GM06990 (cell line): ENCODE measurements around the gene TUSC1.

Experiments used
- DNase-seq: peaks from one replicate; pipeline ENCODE4 v3.0.0-alpha.2; 2011; ENCODE audit not compliant: insufficient read length; ENCODE audit errors: extremely low read depth
- H3K27me3 ChIP-seq: replicated peaks from 2 replicates; pipeline ENCODE4 v1.6.0; 2011; ENCODE audit warnings: low read length; ENCODE audit not compliant: control insufficient read depth, insufficient read depth
- H3K36me3 ChIP-seq: 2 replicates; pipeline ENCODE4 v1.5.1; 2011; ENCODE audit warnings: low read length; ENCODE audit not compliant: control insufficient read depth, insufficient read depth
- H3K4me3 ChIP-seq: replicated peaks from 2 replicates; pipeline ENCODE4 v1.5.1; 2011; ENCODE audit warnings: low read depth, mild to moderate bottlenecking, control low read depth, low read length
- TF ChIP-seq, protein P1 (sequence below): IDR thresholded peaks from 2 replicates; pipeline ENCODE4 v1.5.1; 2011; ENCODE audit warnings: low read length, control low read depth, mild to moderate bottlenecking, inconsistent platforms; ENCODE audit not compliant: insufficient read depth, poor library complexity, severe bottlenecking

TUSC1 gene

DNA sequence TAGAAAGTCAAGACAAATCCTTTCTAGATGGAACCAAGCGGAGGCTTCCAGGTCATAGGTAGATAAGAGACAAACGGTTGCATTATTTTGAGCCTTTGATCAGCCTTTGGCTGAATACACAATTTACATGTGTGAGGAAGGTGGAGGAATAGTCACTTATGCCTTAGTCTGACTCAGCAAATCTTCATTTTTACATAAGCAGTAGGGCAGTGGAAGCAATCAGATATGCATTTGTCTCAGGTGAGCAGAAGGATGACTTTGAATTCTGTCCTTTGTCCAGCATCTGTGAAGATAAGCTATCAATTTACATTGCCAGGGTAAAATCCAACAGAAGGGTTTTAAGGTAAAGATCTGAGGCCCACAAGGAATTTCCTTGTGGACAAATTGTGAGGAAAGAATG, 23.8 kb downstream of the TUSC1 start:
- TF ChIP-seq, protein P1, sequence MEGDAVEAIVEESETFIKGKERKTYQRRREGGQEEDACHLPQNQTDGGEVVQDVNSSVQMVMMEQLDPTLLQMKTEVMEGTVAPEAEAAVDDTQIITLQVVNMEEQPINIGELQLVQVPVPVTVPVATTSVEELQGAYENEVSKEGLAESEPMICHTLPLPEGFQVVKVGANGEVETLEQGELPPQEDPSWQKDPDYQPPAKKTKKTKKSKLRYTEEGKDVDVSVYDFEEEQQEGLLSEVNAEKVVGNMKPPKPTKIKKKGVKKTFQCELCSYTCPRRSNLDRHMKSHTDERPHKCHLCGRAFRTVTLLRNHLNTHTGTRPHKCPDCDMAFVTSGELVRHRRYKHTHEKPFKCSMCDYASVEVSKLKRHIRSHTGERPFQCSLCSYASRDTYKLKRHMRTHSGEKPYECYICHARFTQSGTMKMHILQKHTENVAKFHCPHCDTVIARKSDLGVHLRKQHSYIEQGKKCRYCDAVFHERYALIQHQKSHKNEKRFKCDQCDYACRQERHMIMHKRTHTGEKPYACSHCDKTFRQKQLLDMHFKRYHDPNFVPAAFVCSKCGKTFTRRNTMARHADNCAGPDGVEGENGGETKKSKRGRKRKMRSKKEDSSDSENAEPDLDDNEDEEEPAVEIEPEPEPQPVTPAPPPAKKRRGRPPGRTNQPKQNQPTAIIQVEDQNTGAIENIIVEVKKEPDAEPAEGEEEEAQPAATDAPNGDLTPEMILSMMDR: no peak
- no peaks in the 10 kb centered on the region for H3K36me3 ChIP-seq
- H3K4me3 ChIP-seq: no peak overlapping the region
- no peak for DNase-seq
- H3K27me3 ChIP-seq: no peaks in the 10 kb centered on the region

- Histone ChIP-seq H3K4me3 (no peak overlapping the region), H3K27me3 (no peaks in the 10 kb centered on the region), H3K36me3 (no peaks in the 10 kb centered on the region)
- TF ChIP-seq, protein P1: no peak
- DNase-seq: no peak
These were observed 30.1 kb downstream of the TUSC1 start for GRCh38 chr9:25648116-25648515.

GRCh38 chr9:25636026-25636425, 42.2 kb downstream of the TUSC1 start:
- no peak for DNase-seq
- H3K27me3 ChIP-seq: no peaks in the 10 kb centered on the region
- TF ChIP-seq, protein P1: no peak
- H3K36me3 ChIP-seq: no peaks in the 10 kb centered on the region
- H3K4me3 ChIP-seq: no peak overlapping the region

- no peak overlapping the region for H3K4me3 ChIP-seq
- no peaks in the 10 kb centered on the region for H3K36me3 ChIP-seq
- H3K27me3 ChIP-seq: no peaks in the 10 kb centered on the region
- TF ChIP-seq, protein P1: no peak
- no peak for DNase-seq
These were observed 49.0 kb downstream of the TUSC1 start for GRCh38 chr9:25629231-25629630.
